NCI-H82 treated with DMSO at 0.1 percent for 48 hours (cell line): ENCODE data around the gene CDH10.

Experiments
- DNase-seq: peaks from one replicate; lab custom pipeline; 2025; ENCODE audit not compliant: unreplicated experiment; lab: John Stamatoyannopoulos, UW

Gene CDH10

DNA sequence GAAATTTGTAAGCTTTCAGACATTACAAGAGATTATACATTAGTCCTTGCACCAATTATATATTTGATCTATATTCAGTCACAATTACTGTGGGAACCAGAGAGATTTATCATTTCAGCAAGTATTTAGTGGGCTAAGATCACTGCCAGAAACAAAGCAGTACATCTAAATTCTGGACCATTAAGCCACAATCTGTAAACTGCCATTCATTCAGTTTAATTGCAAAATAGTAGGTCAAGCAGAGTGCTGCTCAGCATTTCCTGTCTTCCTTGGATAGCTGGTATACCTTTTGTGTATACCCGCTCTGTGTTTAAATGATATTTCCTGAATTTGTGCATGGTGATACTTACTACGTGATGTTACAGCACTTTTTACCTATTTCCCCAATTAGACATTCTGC is 42.6 kb downstream of the CDH10 start:
- no peak for DNase-seq

DNA sequence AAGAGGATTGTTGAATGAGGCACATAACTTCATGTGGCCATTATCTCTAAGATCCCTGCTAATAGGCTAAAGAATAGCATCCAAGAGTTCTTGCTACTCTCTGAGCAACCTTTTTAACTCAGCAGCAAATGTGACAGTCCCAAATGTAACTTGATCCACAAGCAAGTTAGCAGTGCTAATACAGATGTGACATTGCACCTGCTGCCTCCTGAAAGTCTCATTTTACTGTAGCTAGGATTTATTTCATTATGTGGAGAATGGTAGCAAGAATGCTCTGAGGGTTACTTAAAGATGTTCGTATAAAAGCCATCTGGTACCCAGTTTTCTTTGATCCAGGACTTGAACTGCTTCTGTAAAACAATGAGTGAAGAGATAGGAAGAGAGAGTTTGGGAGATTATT is 45.8 kb downstream of the CDH10 start:
- DNase-seq: peak; percentile 68

DNA sequence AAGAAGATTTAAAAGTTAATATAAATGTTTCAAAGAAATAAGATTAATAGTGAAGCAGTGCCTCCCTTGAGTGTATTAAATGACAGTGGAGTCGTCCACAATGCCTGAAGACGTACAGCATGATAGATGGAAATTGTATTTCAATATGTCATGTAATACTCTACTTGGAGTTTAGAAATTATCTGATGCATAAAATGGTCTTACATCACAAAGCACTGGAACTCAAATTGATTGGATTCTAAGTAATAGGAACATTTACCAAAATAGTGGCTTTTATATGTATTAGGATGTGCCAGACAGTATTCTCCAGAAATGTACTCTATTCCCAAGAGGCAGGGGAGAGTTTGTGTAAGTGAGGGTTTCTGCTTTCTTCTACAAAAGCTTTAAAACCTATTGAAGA is 49.4 kb downstream of the CDH10 start:
- no peak for DNase-seq

DNA sequence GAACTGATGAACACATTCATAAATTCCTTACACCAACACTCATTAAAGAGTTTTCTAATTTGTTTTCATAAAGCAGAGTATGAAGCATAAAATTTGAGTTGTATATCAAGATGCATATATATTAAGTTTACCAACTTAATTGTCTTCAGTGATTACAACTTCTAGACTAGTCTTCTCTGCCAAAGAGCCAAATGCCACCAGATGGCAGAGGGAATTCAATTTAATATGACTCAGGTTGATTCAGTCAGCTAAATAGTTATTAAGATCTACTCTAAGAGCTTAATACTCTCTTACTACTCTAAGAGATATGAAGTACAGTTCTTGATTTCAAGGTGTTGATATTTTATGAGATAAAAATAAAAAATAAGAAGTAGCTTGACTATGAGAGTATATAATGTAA is 53.4 kb downstream of the CDH10 start:
- DNase-seq: peak; percentile 24

DNA sequence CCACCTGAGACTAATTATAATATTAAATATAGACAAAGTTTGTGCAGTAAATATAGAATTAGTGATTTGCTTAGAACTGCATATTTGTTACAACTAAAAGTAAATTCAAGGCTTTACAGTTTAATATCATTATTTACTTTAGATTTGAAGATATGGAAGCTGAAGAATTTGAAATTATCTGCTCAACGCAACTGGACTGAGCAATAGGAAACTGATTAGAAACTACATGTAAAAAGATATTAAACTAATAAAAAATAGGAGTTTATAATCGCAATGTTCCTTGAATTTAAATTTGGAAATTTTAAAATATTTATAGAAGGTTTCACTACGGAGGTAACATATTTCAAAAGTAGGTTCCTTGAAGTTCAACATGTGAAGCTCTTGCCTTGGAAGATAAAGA is 55.2 kb downstream of the CDH10 start:
- DNase-seq: no peak

DNA sequence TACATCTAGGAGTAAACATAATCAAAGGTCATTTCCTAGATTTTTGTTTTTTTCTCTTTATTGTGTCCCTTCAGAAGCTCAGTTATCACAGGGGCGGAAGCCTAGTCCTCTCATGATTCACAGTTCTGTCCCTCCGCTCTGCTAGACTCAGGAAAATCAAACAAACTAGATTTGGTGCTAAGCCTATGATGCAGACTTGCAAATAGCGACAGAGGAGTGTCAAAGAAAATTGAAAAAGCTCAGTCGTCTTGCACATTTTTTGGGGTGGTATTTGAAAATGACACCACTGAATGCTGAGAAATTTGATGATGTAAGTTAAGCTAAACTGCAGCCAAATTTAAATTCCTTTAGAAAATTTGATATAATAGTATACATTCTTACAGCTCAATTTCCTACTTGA is 59.0 kb downstream of the CDH10 start:
- DNase-seq: no peak

DNA sequence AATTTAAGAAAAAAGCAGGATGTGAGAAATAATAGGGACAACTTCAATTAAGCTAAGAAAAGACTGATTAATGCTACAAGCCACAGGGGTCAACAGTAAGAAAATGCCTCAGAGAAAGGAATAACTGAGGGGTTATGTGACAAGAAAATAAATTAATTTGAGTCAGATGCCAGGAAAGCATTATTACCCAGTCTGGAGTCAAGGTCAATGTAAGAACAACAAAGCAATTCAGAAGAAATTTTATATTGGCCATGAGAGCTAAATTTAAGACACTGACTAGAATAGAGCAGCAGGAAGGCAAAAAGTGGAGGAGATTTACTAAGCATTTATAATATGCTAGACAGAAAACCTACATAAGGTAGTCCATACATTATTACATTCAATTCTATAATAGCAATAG is 73.5 kb downstream of the CDH10 start:
- no peak for DNase-seq

DNA sequence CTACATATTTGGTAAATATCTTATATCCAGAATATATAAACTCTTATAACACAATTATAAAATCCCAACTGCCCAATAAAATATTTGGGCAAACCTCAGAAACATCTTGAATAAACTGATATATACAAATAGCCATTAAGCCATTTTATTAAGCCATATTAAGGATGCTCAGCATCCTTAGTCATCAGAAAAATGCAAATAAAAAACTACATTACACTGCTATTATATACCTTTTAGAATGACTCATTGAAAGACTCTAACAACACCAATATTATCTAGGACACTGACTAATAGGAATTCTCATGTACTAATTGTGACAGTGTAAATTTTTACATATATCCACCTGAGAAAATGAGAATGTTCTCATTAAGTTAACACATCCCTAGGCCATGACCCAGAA is 77.8 kb downstream of the CDH10 start:
- no peak for DNase-seq

DNA sequence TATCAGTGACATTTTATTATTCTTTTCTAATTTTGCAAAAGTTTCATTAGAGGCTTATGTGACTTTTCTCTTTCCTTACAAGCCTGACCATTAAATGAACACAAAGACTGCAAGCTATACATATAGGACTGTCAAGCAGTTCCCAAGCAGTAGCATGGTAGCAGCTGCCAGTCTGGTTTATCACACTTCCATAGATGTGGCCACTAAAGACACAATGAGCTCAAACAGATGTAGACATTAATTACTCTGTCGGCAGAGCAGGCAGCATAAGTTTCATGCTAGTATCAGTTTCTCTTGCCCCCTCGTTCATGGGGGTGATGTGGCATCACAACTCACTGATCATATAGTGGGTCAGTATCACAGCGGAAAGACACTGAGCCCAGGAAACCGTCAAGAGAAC is 89.5 kb downstream of the CDH10 start:
- peak; percentile 12 for DNase-seq

DNA sequence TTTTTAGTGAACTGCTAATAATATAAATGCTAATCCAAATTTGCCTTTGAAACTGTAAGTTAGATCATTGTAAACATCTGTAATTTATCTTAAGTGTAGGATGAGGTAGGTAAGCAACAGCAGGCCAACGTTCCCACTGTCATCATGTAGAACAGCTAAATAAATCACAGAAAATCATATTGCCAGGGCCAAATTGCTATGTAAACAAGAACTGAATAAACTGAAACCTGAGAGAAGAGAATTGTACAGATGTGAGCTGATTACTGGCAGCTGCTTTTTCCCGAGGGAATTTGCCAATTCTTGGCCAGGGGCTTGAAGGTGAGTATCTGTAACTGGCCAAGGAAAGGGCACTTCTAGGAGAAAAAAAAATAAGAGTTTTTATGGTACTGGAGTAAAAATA is 97.6 kb downstream of the CDH10 start:
- DNase-seq: no peak

DNA sequence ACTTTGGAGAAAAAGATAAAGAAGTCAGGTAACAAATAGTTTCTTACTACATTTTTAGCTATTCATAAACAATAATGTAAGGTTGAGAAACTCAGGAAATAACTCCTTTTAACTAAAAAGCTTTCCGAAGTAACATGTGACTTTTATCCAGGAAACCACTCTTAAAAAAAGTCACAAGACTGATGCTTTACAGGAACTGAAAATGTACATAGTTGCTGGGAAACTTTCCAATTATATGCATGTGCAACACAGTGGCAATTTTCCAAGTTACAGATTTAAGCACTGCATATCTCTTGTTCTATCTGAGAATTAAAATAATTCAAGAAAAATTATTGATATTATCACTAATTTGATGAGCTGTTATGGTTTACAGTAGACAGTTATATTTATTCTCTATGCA is 105.2 kb downstream of the CDH10 start:
- DNase-seq: no peak

DNA sequence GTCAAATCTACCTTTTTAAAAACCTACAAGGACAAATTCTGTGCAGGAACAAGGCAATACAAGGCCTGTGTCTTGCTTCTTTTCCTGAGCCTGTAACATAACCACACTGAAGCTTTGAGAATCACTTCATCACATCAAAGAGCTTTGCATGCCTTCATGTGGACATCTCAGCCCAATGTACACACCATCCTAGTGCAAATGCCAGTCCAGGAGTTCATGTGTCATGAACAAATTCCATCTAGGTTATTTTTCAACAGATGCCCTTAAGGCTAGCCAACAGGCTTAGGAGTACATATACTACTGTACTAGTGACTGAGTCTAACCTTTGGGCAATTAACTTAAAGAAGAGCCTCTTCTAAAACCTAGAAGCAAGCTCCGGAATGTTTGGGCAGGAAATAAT is 106.4 kb downstream of the CDH10 start:
- DNase-seq: no peak

DNA sequence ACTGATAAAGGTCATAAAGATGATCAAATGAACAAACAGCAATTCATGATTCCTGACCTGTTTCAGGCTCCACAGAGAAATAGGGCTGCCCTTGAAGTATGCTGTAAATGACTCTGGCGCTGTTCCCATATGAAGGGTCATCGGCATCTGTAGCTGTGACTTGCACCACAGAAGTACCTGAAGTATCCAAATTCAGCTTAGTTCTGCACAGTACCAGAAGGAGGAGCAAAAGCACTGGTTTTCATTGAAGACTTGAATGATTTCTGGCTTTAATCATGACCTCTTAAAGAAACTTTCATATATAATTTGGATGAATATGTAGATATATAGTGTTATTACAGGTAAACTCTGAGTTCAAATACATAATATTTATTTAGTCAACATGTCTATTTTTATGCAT is 109.1 kb downstream of the CDH10 start:
- DNase-seq: no peak

DNA sequence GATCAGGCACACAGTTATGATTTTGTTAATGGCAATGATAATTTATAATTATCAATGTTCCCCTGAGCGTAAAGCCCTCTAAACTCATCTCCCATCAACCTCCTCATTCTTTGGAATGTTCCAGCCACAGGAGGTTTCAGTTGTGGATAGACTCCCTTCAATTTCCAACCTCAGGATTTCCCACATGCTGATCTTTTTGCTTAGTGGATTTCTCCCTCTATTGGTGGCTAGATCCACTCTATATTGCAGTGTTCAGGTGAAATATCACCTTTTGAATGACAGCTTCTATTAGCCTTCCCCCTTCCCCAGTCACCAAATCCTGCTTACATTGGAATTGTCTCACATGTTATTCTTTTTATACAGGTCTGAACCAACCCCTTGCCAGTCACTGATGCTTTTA is 113.9 kb downstream of the CDH10 start:
- DNase-seq: no peak

DNA sequence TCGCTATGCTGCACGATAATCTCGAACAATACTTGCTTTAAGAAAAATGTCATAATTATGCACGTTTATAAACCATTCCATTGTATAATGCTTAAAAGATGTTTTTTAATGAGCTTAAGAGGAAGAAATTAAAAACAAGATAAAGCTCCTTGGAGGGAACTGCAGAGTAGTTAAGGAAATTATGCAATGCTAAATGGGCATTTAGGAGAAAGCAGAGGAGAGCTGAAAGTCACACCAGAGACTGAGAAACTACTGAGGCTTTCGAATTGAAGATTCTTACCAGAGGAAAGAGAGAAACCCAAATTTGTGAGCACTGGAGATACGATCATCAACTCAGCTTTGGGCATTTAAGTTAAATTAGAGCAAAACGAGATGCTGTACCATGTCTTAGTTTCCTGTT is 119.4 kb downstream of the CDH10 start:
- no peak for DNase-seq

DNA sequence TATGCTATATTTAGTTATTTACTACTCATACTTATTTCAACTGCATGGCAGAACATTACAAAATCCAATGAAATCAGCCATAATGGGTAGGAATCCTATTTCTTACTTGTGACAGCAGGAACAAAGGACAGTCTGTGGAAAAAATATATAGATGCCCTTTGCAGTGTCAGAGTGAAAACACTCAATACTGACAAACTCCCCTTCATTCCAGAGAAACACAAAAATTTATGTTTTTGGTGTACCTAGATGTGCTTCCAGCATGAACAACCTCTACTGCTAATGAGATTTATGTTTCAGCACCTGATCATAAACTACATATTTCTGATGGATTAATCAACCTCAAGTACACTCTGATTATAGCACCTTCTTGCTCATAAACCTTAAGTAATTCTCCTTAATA is 132.4 kb downstream of the CDH10 start:
- DNase-seq: no peak

DNA sequence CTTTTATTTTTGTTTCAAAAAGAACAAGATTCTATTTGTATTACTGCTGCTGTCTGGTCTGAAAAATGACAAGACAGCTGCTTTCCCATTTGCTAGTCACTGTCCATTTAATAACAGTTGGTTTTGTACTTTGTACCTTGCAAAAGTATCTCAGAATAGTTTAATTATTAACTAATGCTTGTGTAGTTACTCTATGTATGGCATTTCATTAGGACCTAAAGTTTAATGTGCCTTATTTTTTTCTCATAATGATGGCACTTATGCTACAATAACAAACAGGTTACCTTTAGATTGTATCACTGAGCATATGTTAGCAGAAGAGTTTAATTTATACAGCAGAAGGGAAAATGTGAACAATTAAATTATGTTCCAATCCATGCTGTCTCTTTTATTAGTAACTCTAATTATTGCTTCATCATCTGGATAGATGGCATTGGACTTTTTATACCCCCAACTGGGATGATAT is 134.2 kb downstream of the CDH10 start:
- no peak for DNase-seq

DNA sequence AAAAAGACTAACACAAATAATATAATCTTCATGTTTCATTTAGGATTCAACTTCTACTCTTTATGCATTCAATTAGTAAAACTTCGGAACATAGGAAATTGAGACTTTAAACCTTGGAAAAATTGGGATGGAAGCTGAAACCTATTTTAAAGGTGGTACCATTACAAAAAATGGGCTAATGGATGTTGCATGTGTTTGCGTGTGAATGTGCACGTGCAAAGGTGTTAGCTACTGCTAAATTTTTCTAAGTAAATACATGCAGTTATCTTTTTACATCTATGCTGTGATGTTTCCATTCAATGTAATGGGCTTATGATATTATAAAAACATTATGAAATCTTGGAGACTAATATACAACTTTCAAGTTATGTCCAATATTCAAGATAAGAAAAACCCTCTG is 134.8 kb downstream of the CDH10 start:
- DNase-seq: no peak

DNA sequence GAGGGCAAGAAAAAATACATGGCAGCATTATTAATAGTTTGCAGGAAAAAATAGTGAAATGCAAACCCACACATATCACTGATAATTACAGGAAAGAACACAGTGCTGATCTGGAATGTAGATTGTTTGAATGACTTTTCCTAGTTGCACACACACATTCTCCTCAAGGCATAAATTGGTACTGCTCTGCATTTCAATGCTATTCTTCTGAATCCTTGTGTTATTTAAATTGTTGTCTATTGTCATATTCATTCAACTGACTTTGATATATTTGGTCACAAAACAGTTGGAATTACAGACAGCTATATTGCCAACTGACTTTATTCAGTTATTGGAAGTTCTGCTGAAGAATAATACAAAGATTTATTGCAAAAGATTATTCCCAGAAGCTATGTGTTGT is 139.5 kb downstream of the CDH10 start:
- DNase-seq: no peak

DNA sequence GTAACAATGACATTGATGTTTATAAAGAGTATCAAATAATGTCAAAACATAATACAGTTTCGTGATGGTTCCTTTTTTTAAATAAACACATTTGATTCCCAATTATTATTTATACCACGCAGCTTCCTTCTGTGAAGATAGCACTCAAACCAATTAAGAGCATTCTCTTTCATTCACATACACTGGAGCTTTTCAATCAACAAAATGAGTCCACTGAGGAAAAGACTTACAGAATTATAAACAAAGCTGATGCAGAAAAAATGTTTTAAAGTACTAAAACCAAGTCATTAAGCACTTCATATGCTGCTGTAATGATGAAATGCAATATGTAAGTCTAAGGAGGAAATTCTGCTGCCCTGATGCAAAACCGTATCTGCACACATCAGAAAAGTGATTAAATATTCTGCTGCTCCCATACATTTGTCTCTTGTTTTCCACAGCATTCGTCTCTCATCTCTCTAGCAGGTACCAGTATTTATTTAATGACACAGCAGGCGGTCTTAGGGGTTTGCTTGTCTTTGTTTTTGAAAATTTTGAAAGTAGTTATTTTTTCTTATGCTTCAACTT is 147.1 kb downstream of the CDH10 start:
- DNase-seq: no peak

DNA sequence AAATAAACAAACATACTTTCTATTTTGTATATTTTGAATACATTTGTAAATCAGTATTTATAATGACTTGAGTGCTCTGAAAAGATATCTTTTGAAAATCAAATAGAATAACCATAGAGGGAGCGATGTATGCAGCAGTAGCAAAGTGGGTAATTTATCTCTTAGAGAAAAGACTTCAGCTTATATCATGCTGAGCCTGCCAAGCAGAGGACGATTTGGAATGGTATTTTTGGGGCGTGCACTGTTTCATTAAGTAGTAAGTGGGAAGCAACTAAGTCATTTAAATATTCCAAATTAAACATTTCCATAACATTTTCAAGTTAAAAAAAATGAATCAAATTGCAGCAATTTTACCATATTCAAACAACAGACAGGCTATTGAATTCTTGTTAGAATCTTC is 147.6 kb downstream of the CDH10 start:
- DNase-seq: no peak

DNA sequence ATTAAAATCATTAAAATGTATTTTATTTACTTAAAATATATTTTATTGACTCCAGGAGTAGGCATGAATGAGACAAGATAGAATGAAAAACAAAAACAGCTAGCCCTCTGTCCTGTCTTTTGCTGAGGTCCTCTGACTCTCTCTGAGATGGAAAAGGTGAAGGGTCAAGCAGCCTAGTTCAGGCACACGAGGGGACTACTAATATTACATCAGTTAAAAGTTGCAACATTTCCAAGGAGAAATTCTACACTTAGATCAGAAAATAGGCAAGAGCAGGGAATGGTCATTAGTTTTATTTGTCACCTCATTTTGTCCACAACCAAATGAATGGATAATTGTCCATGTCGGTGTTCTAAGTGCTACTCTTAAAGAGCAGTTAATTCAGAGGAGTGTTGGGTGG is 148.5 kb downstream of the CDH10 start:
- no peak for DNase-seq

DNA sequence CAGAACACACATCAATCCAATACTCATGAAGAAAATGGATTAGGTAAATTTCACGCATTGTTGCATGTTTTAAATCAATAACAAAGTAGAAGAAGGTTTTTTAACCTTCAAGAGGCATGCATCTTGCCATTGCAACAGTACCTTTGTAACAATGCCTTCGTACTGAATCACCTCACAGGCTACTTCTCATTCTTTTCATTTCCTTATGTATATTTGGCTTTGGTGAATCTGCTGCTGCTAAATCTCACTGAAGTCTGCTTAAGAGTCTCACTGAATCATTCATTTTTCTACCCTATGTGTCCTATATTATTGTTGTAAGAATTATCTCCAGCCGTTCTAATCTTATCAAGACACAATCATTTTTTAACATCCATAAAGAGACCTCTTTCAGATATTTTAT is 152.5 kb downstream of the CDH10 start:
- no peak for DNase-seq

DNA sequence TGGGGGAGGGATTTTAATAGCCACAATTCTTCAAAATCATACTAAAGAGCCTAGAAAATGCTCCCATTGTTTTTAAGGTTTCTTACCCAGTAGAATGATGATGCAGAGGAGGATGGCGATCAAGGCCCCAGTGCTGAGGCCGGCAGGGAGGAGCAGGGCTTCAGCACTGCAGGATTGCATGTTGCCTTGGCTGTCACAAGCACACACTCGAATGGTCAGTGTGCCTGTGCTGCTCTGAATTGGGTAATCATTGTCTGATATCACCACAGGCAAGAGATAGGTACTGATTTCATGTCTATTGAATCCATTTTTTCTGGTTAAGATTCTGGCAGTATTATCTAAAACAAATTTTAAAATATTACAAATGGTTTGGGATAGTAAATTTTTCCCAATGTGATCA is 153.3 kb downstream of the CDH10 start:
- no peak for DNase-seq
